NK-92 treated with Interleukin-12 subunit alpha and Interleukin-12 subunit beta, amount 100 ng/mL, for 24 hours (cell line): ENCODE results near the gene STX1B.
"Not testable (repeated sequence)": the region's sequence is repeated elsewhere in the genome, so short reads cannot be mapped to it uniquely, and the experiment has no call there.

Experiments used
- DNase-seq: peaks from one replicate; lab custom pipeline; 2025; lab: John Stamatoyannopoulos, UW

The STX1B gene

GRCh38 chr16:31010585-31011325 lies at the start of gene STX1B:
Gene STX1B (minus strand): TSS chr16:31010638. CDS start chr16:31010396, 242 bp downstream.
- no peak for DNase-seq

GRCh38 chr16:31055613-31056012 lies 45.2 kb upstream of the STX1B start:
- DNase-seq = no peak

GRCh38 chr16:31052114-31052513 lies 41.7 kb upstream of the STX1B start:
- no peak for DNase-seq

GRCh38 chr16:31050280-31051030 lies 40.0 kb upstream of the STX1B start:
- DNase-seq = no peak

- no peak for DNase-seq
Observed at GRCh38 chr16:31043898-31044481, 33.6 kb upstream of the STX1B start.

- no peak for DNase-seq
Observed at GRCh38 chr16:31043352-31043751, 32.9 kb upstream of the STX1B start.

- DNase-seq = no peak
Observed at GRCh38 chr16:31042866-31043265, 32.4 kb upstream of the STX1B start.

GRCh38 chr16:31038993-31039392 lies 28.6 kb upstream of the STX1B start:
- DNase-seq = no peak

GRCh38 chr16:31036691-31037090 lies 26.3 kb upstream of the STX1B start:
- no peak for DNase-seq

GRCh38 chr16:31033709-31034492 lies 23.5 kb upstream of the STX1B start:
- DNase-seq = peak; percentile 87

GRCh38 chr16:31032736-31033708 lies 22.6 kb upstream of the STX1B start, which contains the start of gene STX4:
Gene STX4 (plus strand): TSS chr16:31033558. CDS start chr16:31033806, 248 bp downstream.
- DNase-seq = peak; percentile 96

GRCh38 chr16:31031276-31031675 lies 20.8 kb upstream of the STX1B start:
- DNase-seq = no peak

- DNase-seq = no peak
Observed at GRCh38 chr16:31029272-31029671, 18.8 kb upstream of the STX1B start.

- no peak for DNase-seq
Observed at GRCh38 chr16:31025339-31025738, 14.9 kb upstream of the STX1B start.

GRCh38 chr16:31023627-31024226 lies 13.3 kb upstream of the STX1B start:
- DNase-seq = no peak

GRCh38 chr16:31023252-31023602 lies 12.8 kb upstream of the STX1B start:
- no peak for DNase-seq

- no peak for DNase-seq
Observed at GRCh38 chr16:31022544-31023251, 12.3 kb upstream of the STX1B start.

- DNase-seq = no peak
Observed at GRCh38 chr16:31020536-31020935, 10.1 kb upstream of the STX1B start.

- DNase-seq = not testable (repeated sequence)
Observed at GRCh38 chr16:31017756-31018155, 7.3 kb upstream of the STX1B start.

GRCh38 chr16:31016018-31016417 lies 5.6 kb upstream of the STX1B start:
- no peak for DNase-seq
